ENCODE results near the gene NID1. TPM values are rescaled to one million over a fixed set of nuclear protein-coding genes. Genes with fewer than 3 reads are reported as not detected.

Gene NID1
- total RNA-seq, 2 experiments from 2014 or later: not detected

DNA sequence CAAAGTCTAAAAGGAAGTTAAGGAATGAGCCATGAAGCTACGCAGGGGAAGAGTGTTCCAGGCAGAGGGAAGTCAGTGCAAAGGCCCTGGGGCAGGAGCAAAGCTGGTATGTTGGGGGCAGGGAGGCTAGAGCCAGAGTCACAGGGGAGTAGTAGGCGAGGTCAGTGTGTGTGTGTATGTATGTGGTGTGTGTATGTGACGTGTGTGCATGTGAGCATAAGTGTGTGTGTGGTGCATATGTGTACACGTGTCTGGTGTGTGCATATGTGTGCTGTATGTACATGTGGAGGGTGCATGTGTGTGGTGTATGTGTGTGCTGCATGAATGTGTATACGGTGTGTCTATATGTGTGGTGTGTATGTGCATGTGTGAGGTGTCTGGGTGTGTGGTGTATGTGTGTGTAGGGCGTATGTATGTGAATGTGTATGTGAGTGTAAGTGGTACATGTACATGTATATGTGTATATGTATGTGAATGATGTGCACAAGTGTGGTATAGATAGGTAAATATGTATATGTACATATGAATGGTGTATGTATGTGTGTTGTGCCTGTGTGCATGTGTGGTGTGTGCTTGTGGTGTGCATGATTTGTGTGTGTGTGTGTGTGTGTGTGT lies 20.8 kb upstream of the NID1 start:
- intact Hi-C loops (cut with micrococcal nuclease; ENCODE audit: unreplicated experiment): no loop called here
- POLR2A ChIA-PET: interaction anchor here (0.5 kb wide), 1 partner anchor 97 kb away, joined by 3 read pairs; no protein-coding TSS in a partner anchor
- no peak overlapping the region for H3K4me2 ChIP-seq (ENCODE audit: low read length)
- H3K4me1 ChIP-seq (ENCODE audit: insufficient read depth, low read length, poor library complexity, severe bottlenecking): no peaks in the 10 kb centered on the region
- no peak overlapping the region for H3K27ac ChIP-seq (ENCODE audit: low read depth, low read length, poor library complexity, severe bottlenecking)
- no peaks in the 10 kb centered on the region for H3K9me2 ChIP-seq (ENCODE audit: insufficient read depth, low read length)
- H3K9me3 ChIP-seq (ENCODE audit: low read length): no peaks in the 10 kb centered on the region
- H3K36me3 ChIP-seq (ENCODE audit: insufficient read depth, low read length): no peaks in the 10 kb centered on the region
- H3K4me3 ChIP-seq (ENCODE audit: low read depth, low read length, poor library complexity, severe bottlenecking): no peak overlapping the region
- no peaks in the 10 kb centered on the region for H4K20me1 ChIP-seq (ENCODE audit: insufficient read depth, low read length)
- TF ChIP-seq EZH2phosphoT487 (IDR thresholded peaks at IDR 0.05; ENCODE audit: borderline replicate concordance, low read depth, low read length): no peak
- TF ChIP-seq, protein P1, sequence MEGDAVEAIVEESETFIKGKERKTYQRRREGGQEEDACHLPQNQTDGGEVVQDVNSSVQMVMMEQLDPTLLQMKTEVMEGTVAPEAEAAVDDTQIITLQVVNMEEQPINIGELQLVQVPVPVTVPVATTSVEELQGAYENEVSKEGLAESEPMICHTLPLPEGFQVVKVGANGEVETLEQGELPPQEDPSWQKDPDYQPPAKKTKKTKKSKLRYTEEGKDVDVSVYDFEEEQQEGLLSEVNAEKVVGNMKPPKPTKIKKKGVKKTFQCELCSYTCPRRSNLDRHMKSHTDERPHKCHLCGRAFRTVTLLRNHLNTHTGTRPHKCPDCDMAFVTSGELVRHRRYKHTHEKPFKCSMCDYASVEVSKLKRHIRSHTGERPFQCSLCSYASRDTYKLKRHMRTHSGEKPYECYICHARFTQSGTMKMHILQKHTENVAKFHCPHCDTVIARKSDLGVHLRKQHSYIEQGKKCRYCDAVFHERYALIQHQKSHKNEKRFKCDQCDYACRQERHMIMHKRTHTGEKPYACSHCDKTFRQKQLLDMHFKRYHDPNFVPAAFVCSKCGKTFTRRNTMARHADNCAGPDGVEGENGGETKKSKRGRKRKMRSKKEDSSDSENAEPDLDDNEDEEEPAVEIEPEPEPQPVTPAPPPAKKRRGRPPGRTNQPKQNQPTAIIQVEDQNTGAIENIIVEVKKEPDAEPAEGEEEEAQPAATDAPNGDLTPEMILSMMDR (conservative IDR thresholded peaks at IDR 0.05; ENCODE audit: low read length): no peak
- BruUV-seq (replicated peaks): no TSS peak
- H3K79me2 ChIP-seq (ENCODE audit: insufficient read depth, low read depth, low read length): no peaks in the 10 kb centered on the region
- H2AFZ ChIP-seq (ENCODE audit: low read length): no peak overlapping the region
- CTCF ChIA-PET (ENCODE audit: unreplicated experiment): no interaction called here
- DNase-seq (ENCODE audit: low spot score): no peak

DNA sequence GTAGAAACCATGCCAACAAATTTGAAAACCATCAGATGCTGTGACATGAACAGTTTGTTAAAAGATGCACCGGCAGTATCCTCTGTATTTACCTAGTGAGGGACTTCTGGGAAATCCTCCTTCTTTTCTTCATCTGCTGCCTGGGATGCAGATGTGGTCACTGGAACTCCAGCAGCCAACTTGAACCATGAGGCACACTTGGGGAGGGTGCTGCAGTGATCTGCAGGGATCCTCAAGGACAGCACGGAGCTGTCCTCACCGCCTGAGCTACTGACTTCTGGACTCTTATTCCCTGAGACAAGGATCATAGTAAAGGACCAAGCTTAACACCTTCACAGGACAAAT lies 19.5 kb upstream of the NID1 start:
- ChIA-PET POLR2A (no interaction called here), CTCF (ENCODE audit: unreplicated experiment) (no interaction called here)
- Histone ChIP-seq H3K9me2 (ENCODE audit: insufficient read depth, low read length) (no peaks in the 10 kb centered on the region), H3K4me3 (ENCODE audit: low read depth, low read length, poor library complexity, severe bottlenecking) (no peak overlapping the region), H3K79me2 (ENCODE audit: insufficient read depth, low read depth, low read length) (no peaks in the 10 kb centered on the region), H3K36me3 (ENCODE audit: insufficient read depth, low read length) (no peaks in the 10 kb centered on the region), H3K27ac (ENCODE audit: low read depth, low read length, poor library complexity, severe bottlenecking) (no peak overlapping the region), H3K4me2 (ENCODE audit: low read length) (no peak overlapping the region), H2AFZ (ENCODE audit: low read length) (no peak overlapping the region), H3K9me3 (ENCODE audit: low read length) (no peaks in the 10 kb centered on the region), H3K4me1 (ENCODE audit: insufficient read depth, low read length, poor library complexity, severe bottlenecking) (no peaks in the 10 kb centered on the region), H4K20me1 (ENCODE audit: insufficient read depth, low read length) (no peaks in the 10 kb centered on the region)
- DNase-seq (ENCODE audit: low spot score): no peak
- TF ChIP-seq, protein P1 (conservative IDR thresholded peaks at IDR 0.05; ENCODE audit: low read length): no peak
- TF ChIP-seq EZH2phosphoT487 (IDR thresholded peaks at IDR 0.05; ENCODE audit: borderline replicate concordance, low read depth, low read length): no peak
- intact Hi-C loops (cut with micrococcal nuclease; ENCODE audit: unreplicated experiment): no loop called here
- BruUV-seq (replicated peaks): no TSS peak

DNA sequence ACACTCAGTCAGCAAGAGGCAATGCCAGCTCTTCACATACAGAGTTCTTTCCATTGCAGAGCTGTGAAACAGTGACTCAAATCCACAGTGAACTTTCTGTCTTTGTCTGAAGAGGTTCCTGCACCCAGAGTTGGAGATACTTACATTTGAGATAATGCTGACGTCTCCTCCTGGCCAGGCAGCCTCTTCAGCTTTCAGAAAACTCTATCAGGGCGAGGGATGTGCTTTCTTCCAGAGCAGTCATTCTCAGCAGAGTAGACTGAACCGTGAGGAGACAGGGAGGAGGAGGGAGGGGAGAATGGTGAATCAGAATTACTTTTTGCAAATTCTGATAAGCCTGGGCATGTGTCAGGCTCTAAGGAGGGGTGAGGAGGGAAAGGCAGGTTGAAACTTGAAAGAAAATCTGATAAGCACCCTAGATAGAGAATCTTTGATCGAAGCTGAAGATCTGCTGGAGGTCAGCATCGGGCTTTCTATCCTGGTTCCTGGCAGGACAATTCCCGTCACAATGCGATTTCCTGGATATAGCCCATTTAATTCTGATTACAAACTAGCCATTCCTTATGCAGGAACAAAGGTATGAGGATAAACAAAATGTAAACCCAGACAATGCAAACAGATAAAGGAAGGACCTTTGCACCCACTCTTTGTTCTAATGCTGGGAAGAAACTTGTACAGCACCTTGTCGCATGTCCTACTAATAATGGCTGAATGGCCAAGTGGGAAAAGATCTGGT lies 18.9 kb upstream of the NID1 start:
- Histone ChIP-seq H3K4me1 (ENCODE audit: insufficient read depth, low read length, poor library complexity, severe bottlenecking) (no peaks in the 10 kb centered on the region), H4K20me1 (ENCODE audit: insufficient read depth, low read length) (no peaks in the 10 kb centered on the region), H3K36me3 (ENCODE audit: insufficient read depth, low read length) (no peaks in the 10 kb centered on the region), H2AFZ (ENCODE audit: low read length) (no peak overlapping the region), H3K79me2 (ENCODE audit: insufficient read depth, low read depth, low read length) (no peaks in the 10 kb centered on the region), H3K4me3 (ENCODE audit: low read depth, low read length, poor library complexity, severe bottlenecking) (no peak overlapping the region), H3K4me2 (ENCODE audit: low read length) (no peak overlapping the region), H3K9me2 (ENCODE audit: insufficient read depth, low read length) (no peaks in the 10 kb centered on the region), H3K27ac (ENCODE audit: low read depth, low read length, poor library complexity, severe bottlenecking) (no peak overlapping the region), H3K9me3 (ENCODE audit: low read length) (no peaks in the 10 kb centered on the region)
- TF ChIP-seq, protein P1 (conservative IDR thresholded peaks at IDR 0.05; ENCODE audit: low read length): no peak
- no peak for TF ChIP-seq EZH2phosphoT487 (IDR thresholded peaks at IDR 0.05; ENCODE audit: borderline replicate concordance, low read depth, low read length)
- intact Hi-C loops (cut with micrococcal nuclease; ENCODE audit: unreplicated experiment): no loop called here
- DNase-seq (ENCODE audit: low spot score): no peak
- CTCF ChIA-PET (ENCODE audit: unreplicated experiment): no interaction called here
- POLR2A ChIA-PET: interaction anchor here (0.6 kb wide), 1 partner anchor 193 kb away, joined by 6 read pairs; no protein-coding TSS in a partner anchor
- no TSS peak for BruUV-seq (replicated peaks)

Measured in OCI-LY7 (cell line).